ENCODE results near the gene IDH2.
"Not testable (repeated sequence)": the region's sequence is repeated elsewhere in the genome, so short reads cannot be mapped to it uniquely, and the experiment has no call there.

Gene IDH2

DNA sequence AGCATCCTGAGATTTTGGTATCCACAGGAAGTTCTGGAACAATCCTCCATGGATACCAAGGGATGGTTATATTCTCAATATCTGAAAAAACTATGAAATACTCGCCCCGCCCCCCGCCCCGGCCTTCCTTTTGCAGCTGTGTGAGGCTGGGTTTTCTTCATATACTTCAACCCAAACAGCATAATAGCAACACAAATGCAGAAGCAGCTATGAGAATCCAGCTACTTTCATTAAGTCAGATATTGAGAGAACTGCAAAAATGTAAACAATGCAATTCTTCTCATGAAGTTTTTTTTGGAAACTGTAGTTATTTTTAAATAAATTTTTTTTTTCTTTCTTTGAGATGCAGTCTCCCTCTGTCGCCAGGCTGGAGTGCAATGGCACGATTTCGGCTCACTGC lies 10.9 kb upstream of the IDH2 start:
- no peak for DNase-seq

- not testable (repeated sequence) for DNase-seq
These were observed 7.0 kb upstream of the IDH2 start for GRCh38 chr15:90109163-90109751.

- not testable (repeated sequence) for DNase-seq
These were observed 5.8 kb upstream of the IDH2 start for GRCh38 chr15:90108038-90108437.

DNA sequence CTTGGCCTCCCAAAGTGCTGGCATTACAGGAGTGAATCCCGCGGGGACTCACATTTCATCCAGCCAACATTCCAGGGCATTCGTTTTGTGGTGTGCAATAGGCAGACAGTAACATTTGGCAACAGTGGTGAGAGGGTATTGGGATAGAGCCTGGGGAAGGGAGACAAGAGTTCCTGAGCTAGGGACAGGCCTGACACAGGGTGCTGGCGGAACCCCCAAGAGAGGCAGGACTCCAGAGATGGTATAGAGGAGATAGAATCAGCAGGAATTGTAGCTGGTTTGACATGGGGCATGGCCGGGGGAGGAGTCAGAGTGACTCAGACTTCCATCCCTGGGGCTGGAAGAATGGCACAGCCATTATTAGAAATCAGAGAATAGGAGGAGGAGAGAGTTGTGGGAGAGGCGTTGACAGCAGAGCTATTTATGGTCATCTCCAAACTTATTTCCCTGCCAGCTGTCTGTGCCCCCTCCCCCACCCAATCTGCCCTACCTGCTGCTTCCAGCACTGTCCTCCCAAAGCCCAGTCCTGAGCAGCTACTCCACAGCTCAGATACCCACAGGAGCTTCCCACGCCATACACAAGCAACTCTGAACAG lies 4.4 kb upstream of the IDH2 start:
- no peak for DNase-seq

DNA sequence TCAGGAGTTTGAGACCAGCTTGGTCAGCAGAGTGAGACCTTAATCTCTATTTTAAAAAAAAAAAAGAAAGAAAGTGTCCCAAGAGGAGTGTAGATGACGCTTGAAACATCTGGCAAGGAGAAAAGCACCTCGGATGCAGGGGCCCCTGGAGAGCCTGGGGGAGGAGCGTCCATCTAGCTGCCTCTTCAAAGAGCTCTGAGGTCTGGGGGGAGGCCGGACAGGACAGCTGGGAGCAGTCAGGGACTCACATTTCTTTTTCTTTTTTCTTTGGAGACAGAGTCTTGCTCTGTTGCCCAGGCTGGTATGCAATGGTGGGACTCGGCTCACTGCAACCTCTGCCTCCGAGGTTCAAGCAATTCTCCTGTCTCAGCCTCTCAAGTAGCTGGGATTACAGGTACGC lies 3.3 kb upstream of the IDH2 start:
- DNase-seq, result no peak

DNA sequence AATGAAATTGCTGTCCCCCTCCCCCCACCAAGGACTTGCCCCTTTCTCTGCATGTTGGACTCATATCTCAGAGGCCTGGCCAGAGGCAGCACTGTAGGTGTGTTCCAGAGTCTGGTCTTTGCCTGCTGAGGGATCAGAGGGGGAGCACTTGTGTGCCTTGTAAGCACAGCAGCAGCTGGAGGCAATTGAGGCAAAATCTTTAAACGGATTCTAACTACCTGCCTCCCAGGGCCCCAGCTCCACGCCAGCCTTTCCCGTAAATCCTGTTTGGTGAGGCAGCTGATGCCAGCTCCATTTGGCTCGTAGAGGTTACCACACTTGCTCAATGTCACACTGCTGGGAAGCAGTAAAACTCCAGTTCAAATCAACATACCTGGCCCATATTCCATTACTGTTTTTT lies 2.3 kb upstream of the IDH2 start:
- DNase-seq, result no peak

DNA sequence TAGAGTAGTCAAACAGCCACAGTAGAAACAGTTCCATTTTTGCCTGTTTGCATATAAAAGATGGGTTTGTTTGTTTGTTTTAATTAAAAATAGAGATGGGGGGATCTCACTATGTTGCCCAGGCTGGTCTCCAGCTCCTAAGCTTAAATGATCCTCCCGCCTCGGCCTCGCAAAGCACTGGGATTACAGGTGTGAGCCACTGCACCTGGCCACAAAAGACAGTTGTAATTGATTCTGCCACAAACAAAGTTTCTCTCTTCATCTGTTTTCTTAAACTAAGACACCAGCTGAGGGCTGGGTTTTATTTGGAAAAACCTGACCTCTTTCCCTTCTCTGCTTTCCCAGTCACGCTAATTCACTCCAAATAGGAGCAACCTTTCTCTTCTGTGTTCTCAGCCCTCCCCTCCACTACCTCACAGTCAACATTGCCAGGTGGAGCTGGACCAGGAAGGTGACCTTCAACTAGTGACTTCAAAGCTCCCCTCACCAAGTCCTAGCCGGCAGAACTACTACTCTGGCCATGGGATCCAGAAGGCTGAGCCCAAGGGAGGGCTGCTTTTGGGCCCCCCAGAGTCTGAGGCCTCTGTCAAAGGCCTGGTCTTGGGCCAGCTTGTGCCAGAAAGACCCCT lies 1.5 kb upstream of the IDH2 start:
- no peak for DNase-seq

DNA sequence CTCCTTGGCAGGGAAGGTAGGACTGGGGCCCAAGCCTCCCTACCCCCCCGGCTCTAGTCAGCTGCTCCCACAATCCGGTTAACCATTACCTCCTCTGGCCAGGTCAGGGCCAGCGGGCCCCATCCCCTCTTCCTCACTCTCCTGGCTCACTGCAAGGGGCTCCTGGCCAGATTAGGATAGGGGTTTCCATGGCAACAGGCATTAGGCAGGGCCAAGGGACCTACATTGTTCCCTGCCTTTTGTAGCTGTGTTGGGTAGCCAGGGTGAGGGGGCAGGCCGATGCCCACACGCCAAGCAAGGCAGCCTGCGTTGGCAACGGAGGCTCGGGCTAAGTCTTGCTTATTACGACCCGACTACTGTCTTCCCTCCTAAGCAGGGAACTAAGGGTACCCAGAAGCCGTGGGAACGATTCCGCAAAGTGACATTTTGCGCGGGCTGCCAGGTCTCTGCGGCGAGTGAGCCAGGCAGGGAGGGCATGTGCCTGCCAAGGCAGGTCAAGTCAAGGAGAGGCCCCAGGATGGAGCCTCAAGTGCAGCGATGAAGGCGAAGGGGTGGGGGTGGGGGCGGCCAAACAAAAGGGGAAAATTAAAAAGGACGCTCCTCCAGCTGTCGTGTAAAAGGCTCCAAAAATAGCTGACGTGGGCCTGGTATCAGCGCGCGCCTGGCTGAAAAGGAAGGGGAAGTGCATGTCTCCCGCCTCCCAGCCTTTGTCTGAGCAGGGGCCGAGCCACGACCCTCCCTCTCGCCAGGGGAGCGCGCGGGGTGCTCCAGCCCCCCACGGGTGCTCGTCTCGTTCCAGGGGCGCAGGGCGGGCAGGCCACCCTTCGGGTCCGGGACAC lies 919 bp downstream of the IDH2 start:
- DNase-seq, result peak; percentile 35

DNA sequence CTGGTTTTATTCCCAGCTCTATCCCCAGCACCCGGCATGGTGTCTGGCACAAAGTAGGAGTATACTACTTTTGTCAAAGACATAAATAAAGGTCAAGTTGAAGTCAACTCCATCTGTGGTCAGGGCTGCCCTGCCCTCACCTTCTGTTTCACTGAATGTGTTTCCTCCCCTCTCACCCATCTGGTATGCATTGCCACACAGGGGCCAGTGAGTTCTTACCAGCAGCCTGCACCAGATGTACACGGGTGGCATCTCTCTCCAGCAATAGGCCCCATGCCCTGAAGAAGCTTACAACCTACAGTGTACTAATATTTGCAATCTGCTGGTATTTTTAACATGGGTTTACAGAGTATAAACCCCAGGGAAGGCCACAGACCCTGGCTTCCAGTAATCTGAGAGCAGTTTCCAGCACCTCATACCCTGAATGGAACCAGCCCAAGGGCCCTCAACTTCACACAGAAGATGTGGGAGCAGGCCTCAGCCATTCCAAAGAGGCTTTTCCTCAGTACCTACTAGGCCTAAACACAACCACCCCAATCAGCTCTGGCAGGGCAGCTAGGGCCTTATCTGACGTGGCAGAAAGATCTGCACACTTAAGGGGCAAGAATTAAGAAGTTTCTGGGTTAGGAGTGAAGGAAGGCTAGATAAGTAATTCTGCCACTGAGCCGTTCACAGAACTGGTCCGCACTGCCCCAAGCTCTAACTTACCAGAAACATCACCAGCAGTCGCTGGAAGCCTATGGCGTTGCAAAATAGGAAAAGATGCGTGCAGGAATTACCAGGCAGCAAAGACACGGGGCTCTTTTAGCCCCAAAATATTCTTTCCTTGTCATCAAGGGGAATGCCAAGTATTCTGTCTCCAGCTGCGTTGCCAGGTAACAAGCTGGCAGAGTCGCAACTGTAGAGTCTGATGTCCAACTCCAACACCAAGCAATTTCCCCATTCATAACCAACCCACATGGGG lies 2.1 kb downstream of the IDH2 start:
- DNase-seq, result peak; percentile 15

- DNase-seq, result peak; percentile 30
These were observed 3.0 kb downstream of the IDH2 start for GRCh38 chr15:90099072-90099867.

DNA sequence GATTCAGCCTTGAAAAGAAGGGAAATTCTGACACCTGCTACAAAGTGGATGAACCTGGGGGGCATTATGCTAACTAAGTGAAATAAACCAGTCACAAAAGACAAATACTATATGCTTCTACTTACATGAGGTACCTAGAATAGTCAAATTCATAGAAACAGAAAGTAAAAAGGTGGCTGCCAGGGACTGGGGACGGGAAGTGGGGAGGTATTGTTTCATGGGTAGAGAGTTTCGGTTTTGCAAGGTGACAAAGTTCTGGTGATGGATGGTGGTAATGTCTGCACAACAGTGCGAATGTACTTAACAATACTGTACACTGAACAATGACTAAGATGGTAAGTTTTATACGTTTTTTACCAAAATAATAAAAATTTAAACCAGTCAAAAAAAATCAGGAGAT lies 4.8 kb downstream of the IDH2 start:
- DNase-seq, result peak; percentile 76

DNA sequence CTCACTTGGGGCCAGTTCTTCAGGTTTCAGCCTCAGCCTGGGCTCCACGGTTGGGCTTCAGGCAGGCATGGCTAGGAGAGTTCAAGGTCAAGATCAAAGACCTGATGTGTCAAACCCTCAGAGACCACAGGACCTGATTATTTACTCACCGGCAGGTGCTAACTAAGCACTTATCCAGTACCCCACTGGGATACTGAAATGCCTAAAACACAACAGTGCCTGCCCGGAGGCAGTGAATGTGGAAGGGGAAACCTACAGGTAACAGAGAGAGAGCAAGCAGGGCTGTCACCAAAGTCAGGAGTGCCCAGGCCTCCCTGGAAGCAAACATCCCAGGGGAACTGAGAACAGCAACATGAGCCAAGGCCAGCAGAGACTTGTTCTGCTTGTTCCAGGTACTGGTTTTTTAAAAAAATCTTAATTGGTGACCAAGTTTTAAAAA lies 6.7 kb downstream of the IDH2 start:
- DNase-seq, result peak; percentile 15

DNA sequence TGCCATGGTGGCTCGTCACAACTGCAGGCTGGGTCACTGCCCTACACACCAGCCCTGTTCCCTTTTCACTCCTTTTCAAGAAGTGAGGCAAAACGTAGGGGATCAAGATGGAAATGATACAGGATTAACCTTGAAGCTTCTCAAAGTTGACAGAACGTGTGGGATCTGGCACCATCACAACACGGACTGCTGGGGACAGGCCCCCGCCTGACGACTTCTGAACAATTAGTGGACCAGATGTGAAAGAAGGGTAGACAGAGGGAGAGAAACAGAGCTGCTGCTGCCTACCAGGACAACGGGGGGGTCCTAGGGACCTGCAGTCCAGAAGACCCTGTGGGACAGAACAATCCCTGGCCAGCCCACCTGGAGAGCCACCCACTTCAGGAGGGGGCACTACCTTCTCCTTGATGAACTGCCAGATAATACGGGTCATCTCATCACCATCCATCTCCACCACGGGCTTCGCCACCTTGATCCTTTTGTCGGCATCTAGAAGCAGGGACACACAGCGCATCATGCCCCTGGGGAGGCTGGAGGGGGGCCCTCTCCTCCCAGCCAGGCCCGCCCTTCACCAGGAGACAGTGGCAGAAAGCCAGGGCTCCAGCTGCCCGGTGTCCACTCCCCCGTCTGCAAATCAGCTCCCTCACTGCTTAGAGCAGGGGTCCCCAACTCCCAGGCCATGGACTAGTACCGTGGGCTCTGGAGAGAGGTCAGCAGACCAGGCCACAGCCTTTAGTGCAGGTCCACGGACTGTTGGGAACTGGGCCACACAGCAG lies 10.9 kb downstream of the IDH2 start:
- no peak for DNase-seq

GRCh38 chr15:90090226-90090848 lies 11.9 kb downstream of the IDH2 start:
- no peak for DNase-seq

- no peak for DNase-seq
These were observed 14.7 kb downstream of the IDH2 start for GRCh38 chr15:90087454-90088154.

GRCh38 chr15:90086868-90087268 lies 15.4 kb downstream of the IDH2 start:
- peak; percentile 65 for DNase-seq

GRCh38 chr15:90085565-90085964 lies 16.7 kb downstream of the IDH2 start:
- DNase-seq, result no peak

DNA sequence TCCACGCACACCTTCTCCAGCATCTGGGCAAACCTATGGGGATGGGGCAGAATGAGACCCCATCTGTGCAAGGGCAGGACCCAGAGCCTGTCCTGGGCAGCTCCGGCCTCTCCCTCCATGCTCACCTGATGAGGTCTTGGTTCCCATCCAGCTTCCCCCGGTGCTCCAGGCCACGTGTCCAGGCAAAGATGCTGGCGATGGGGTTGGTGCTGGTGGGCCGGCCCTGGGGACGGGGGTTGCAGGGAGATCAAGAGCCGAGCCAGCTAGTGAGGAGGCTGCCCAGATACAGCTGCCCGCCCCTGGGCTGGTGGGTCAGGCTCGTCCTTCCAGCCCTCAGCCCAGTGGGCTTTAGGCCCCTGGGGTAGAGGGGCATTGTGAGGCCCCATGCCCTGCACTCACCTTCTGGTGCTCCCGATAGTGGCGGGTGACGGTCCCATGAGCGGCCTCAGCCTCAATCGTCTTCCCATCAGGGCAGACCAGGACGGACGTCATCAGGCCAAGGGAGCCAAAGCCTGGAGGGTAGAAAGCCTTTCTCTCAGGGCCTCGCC lies 17.3 kb downstream of the IDH2 start:
- no peak for DNase-seq

DNA sequence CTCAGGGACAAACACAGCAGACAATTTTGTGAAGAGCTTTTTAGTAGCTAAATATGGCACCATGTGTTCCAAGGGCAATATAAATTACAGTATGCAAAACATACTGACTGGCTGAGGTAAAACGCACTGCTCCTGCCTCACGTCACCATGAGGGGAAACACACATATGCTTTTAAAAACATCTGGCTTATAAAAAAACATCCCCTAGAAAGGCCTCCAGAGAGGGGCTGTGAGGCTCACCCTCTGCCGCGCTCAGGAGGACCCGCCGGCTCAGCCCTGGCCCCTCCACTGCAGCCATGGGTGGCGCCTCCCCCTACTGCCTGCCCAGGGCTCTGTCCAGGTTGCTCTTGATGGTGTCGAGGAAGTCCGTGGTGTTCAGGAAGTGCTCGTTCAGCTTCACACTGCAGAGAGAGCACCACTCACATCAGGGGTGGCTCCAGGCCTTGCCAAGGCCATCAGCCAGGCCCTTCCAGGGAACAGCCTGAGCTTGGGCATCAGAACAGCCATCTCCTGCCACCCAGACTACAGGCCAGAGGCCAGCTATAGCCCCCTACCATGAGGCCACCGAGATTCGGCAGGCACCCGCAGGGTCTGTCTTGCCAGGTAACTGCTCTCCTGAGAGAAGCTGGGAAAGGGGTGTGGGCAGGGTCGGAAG lies 18.2 kb downstream of the IDH2 start:
- no peak for DNase-seq

Measured in stimulated activated CD4-positive, alpha-beta T cell treated with anti-CD3 and anti-CD28 coated beads, Interleukin-4, amount 100 ng/mL, for 24 hours (primary cell).